Stomach (tissue), 9 donors: ENCODE data around the gene HIGD2B. TPM values are rescaled to one million over a fixed set of nuclear protein-coding genes. Genes with fewer than 3 reads are reported as not detected.

Experiments
- DNase-seq, 2 donors: peaks; one replicate each; pipeline versions ENCODE4 v3.0.0 to v3.0.0-alpha.2; 2013 to 2019
- H3K27ac ChIP-seq, 5 donors: fragments of 200-600 bp in 4 of 5; sonication (generic) in 4 of 5; one replicate each; pipeline ENCODE4 v1.5.1; 2013 to 2019; ENCODE audit warnings: mild to moderate bottlenecking in 1 of 5, moderate library complexity in 1 of 5
- H3K27me3 ChIP-seq, 3 donors: fragments of 200-600 bp; sonication (generic); one replicate each; pipeline ENCODE4 v1.5.1; 2017 to 2019; ENCODE audit warnings: mixed run types in 1 of 3
- H3K36me3 ChIP-seq, 4 donors: fragments of 200-600 bp; sonication (generic); 1 replicate in 3 of 4; 2 replicates in 1 of 4; pipeline ENCODE4 v1.5.1; 2016 to 2019
- H3K4me1 ChIP-seq, 4 donors: fragments of 200-600 bp; sonication (generic); one replicate each; pipeline ENCODE4 v1.5.1; 2016 to 2019
- H3K4me3 ChIP-seq, 4 donors: fragments of 200-600 bp; sonication (generic) in 3 of 4; one replicate each; pipeline ENCODE4 v1.5.1; 2016 to 2019; ENCODE audit warnings: mild to moderate bottlenecking in 1 of 4
- H3K9me3 ChIP-seq, 4 donors: fragments of 200-600 bp; sonication (generic); one replicate each; pipeline ENCODE4 v1.5.1; 2016 to 2019
- EP300 ChIP-seq: sonication (generic); formaldehyde crosslinking; IDR thresholded peaks from one replicate; pipeline ENCODE4 v1.6.1; 2017; ENCODE audit warnings: antibody characterized with exemption
- POLR2A ChIP-seq, 4 donors: fragments of 450-650 bp; IDR thresholded peaks; one replicate each; pipeline ENCODE4 v1.6.1; 2016; ENCODE audit warnings: antibody characterized with exemption in 4 of 4, control low read depth in 2 of 4, mild to moderate bottlenecking in 1 of 4, moderate library complexity in 1 of 4
- POLR2AphosphoS5 ChIP-seq, 3 donors: sonication (generic); formaldehyde crosslinking; IDR thresholded peaks; one replicate each; pipeline ENCODE4 v1.6.1; 2016; ENCODE audit warnings: antibody characterized with exemption in 3 of 3
- WGBS, 5 donors: extraction: QIAGEN DNeasy Blood & Tissue Kit in 3 of 5; methylation state at CpG; one replicate each; pipeline versions ENCODE4 v1.1.5 to v1.1.7; 2013 to 2018; 5-methylcytosine and 5-hydroxymethylcytosine counted together
- intact Hi-C: fragments of 100-400 bp; cut with DNase I; formaldehyde crosslinking; loops from one replicate; pipeline ENCODE4 v1.15.1; 2023; ENCODE audit warnings: low total_unique reads
- polyA plus RNA-seq, 3 donors: library from polyadenylated mRNA; stranded (reverse); fragments of 200-250 nt; gene quantifications; one replicate each; pipeline ENCODE4 v1.2.3, GENCODE V29; 2013
- total RNA-seq, 5 donors: library from RNA; depleted of rRNA; stranded (reverse); fragments of >200 nt; gene quantifications; one replicate each; pipeline versions ENCODE4 v1.1.0 to v1.2.3, GENCODE V29; 2014 to 2016
- TF ChIP-seq, protein P1 (sequence below), 7 experiments: fragments of 450-650 bp in 4 of 7; fragments of 200-600 bp in 3 of 7; sonication (generic) in 3 of 7; IDR thresholded peaks; one replicate each; pipeline ENCODE4 v1.5.1; 2016 to 2019; ENCODE audit warnings: antibody characterized with exemption in 7 of 7, control low read depth in 2 of 7, mild to moderate bottlenecking in 1 of 7
- donor health status: healthy with polysubstance abuse.
- donor health status: Bipolar disorder and iron deficiency.
- donor health status: healthy.

Gene HIGD2B
- total and polyA plus RNA-seq, 8 donors, result 0.37 TPM; not detected in 7

DNA sequence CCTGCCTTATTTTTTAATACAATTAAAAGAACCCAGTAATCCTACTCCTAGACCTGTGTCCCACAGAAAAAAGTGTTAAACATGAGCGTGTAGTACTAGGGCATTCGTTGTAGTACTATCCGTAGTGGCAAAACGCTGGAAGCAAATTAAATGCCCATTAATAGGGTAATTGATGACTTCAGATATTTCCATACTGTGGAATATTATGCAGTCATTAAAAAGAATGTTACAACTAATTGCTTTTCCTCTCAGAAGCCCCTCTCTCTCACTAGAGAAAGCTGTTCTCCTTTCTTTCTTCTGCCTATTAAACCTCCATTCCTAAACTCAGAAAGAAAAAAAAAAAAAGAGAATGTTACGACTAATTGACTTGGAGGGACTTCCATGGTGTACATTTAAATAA is 2.7 kb upstream of the HIGD2B start:
- 97 to 99% (median 99%) methylated on average over 5 of the region's 5 CpGs for WGBS, 5 donors
- Histone ChIP-seq H3K9me3 (no peaks in the 10 kb centered on the region), H3K4me1 (peaks cover 8 to 22% (median 18%) of the 10 kb centered on the region in 4 donors), H3K27ac (no peak overlapping the region), H3K4me3 (no peak overlapping the region), H3K36me3 (no peaks in the 10 kb centered on the region), H3K27me3 (no peaks in the 10 kb centered on the region)
- no peak for DNase-seq
- intact Hi-C loops, result no loop called here
- TF ChIP-seq POLR2AphosphoS5 (IDR thresholded peaks at IDR 0.05) (no peak), POLR2A (IDR thresholded peaks at IDR 0.05) (no peak), EP300 (no peak)
- TF ChIP-seq, protein P1, sequence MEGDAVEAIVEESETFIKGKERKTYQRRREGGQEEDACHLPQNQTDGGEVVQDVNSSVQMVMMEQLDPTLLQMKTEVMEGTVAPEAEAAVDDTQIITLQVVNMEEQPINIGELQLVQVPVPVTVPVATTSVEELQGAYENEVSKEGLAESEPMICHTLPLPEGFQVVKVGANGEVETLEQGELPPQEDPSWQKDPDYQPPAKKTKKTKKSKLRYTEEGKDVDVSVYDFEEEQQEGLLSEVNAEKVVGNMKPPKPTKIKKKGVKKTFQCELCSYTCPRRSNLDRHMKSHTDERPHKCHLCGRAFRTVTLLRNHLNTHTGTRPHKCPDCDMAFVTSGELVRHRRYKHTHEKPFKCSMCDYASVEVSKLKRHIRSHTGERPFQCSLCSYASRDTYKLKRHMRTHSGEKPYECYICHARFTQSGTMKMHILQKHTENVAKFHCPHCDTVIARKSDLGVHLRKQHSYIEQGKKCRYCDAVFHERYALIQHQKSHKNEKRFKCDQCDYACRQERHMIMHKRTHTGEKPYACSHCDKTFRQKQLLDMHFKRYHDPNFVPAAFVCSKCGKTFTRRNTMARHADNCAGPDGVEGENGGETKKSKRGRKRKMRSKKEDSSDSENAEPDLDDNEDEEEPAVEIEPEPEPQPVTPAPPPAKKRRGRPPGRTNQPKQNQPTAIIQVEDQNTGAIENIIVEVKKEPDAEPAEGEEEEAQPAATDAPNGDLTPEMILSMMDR (IDR thresholded peaks at IDR 0.05), result no peak

DNA sequence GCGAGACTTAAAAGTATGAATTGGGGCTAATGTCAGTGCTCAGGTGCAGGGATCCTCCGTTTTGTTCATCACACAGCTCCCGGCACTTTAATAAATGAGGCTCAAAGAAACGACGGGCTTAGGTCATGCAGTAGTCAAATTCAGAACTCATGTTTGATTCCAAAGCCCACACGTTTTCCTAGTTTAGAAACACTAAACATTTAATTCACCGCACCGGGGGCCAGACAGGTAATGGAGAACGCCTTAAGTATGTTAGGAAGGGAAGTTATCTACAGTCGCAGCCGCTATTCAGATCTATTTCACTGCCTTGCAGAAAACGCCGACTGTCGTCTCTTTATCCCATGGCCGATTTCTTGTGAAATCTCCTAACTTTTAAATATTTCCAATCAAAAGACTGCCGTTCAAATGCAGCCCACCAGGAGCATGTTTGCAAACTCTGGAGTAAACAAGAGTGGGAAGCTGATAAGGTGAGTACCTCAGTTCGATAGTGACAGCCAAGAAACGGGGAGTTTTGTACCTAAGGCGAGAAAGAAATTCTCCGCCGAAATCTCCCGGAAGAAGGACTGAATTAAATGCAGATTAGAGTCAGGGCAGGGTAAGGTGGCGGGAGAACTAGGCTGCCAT is 569 bp downstream of the HIGD2B start:
- no peak for DNase-seq
- Histone ChIP-seq H3K4me1 (peaks cover 8 to 22% (median 18%) of the 10 kb centered on the region in 4 donors), H3K27me3 (peaks cover 0 to 5% (median 0%) of the 10 kb centered on the region in 3 donors), H3K9me3 (no peaks in the 10 kb centered on the region), H3K4me3 (peak overlapping the region; percentile 55 to 76 (median 73)), H3K27ac (peak overlapping the region; percentile 87 to 99 (median 91)), H3K36me3 (no peaks in the 10 kb centered on the region)
- WGBS, 5 donors, result 12 to 28% (median 15%) methylated on average over 23 of the region's 23 CpGs
- TF ChIP-seq POLR2AphosphoS5 (IDR thresholded peaks at IDR 0.05), result no peak
- TF ChIP-seq, protein P1 (IDR thresholded peaks at IDR 0.05), result no peak
- no peak for TF ChIP-seq POLR2A (IDR thresholded peaks at IDR 0.05)
- TF ChIP-seq EP300, result no peak
- intact Hi-C loops, result no loop called here

DNA sequence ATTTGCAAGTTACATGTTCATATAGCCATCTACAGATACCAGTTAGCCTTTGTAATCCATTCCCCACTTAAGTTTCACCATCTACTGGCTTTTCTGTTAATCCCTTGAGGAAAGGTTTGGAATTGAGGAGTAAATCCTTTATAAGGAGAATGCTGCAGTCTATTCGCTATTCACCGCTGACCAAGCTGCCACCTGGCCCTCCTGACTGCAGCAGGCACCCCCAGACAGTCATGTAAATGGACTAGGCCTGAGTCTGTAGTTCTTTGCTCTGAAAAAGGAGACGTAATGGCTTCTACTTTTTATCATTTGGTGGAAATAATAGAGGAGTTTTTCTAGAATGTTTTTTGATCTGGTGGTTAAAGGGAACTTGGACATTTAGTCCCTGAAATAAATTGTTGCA is 3.2 kb downstream of the HIGD2B start:
- intact Hi-C loops, result no loop called here
- no peak for TF ChIP-seq POLR2A (IDR thresholded peaks at IDR 0.05)
- DNase-seq, result no peak
- H3K4me3 ChIP-seq, result no peak overlapping the region
- H3K36me3 ChIP-seq, result no peaks in the 10 kb centered on the region
- 91 to 94% (median 92%) methylated on average over 3 of the region's 3 CpGs for WGBS, 5 donors
- peaks cover 8 to 22% (median 18%) of the 10 kb centered on the region in 4 donors for H3K4me1 ChIP-seq
- peaks cover 0 to 18% (median 4%) of the 10 kb centered on the region in 3 donors for H3K27me3 ChIP-seq
- H3K9me3 ChIP-seq, result no peaks in the 10 kb centered on the region
- no peak overlapping the region for H3K27ac ChIP-seq

DNA sequence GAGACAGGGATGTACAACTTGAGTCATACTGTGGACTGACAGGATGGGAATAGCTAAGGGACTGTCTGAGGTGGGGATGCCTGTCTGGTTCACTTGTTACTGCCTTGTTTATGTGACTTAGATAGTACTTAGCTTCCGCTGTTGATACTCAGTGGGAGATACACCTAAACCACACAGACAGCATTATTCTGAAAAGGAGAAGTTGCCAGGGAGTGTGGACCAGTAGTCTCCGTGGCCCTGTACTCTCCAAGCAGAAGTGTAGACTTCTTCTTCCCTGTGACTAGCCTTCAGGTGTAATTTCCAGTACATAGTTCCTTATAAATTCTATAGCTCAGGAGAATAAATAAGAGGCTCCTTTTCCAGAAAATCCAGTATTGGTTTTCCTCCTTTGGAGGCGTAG is 5.1 kb downstream of the HIGD2B start:
- Histone ChIP-seq H3K27me3 (peaks cover 0 to 35% (median 9%) of the 10 kb centered on the region in 3 donors), H3K9me3 (no peaks in the 10 kb centered on the region), H3K4me3 (no peak overlapping the region), H3K27ac (no peak overlapping the region), H3K36me3 (no peaks in the 10 kb centered on the region), H3K4me1 (peaks cover 4 to 9% (median 7%) of the 10 kb centered on the region in 4 donors)
- intact Hi-C loops, result no loop called here
- TF ChIP-seq POLR2A (IDR thresholded peaks at IDR 0.05), result no peak
- no peak for TF ChIP-seq POLR2AphosphoS5 (IDR thresholded peaks at IDR 0.05)
- no peak for TF ChIP-seq EP300
- TF ChIP-seq, protein P1 (IDR thresholded peaks at IDR 0.05), result no peak
- WGBS, 5 donors, result 50 to 68% (median 56%) methylated on average over 3 of the region's 3 CpGs
- DNase-seq, result no peak

DNA sequence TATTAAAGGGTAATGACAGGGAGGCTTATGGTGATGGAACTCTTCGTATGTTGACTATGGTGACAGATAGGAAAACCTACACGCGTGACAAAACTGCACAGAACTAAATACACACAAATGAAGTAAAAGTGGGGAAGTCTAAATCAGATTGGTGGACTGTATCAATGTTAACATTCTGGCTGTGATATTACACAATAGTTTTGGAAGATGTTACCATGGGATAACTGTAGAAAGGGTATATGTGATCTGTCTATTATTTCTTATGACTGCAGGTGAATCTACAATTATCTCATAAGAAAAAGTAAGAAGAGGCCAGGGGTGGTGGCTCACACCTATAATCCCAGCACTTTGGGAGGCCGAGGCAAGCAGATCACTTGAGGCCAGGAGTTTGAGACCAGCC is 9.1 kb downstream of the HIGD2B start:
- WGBS, 5 donors, result 88 to 94% (median 92%) methylated on average over 4 of the region's 4 CpGs
- Histone ChIP-seq H3K9me3 (no peaks in the 10 kb centered on the region), H3K4me1 (no peaks in the 10 kb centered on the region), H3K27ac (no peak overlapping the region), H3K4me3 (no peak overlapping the region), H3K36me3 (no peaks in the 10 kb centered on the region), H3K27me3 (peaks cover 0 to 67% (median 15%) of the 10 kb centered on the region in 3 donors)
- intact Hi-C loops, result loop anchor here (10.0 kb wide), 1 partner anchor 52 kb away; no protein-coding TSS in a partner anchor
- DNase-seq, result no peak
- TF ChIP-seq, protein P1 (IDR thresholded peaks at IDR 0.05), result no peak
- TF ChIP-seq EP300 (no peak), POLR2A (IDR thresholded peaks at IDR 0.05) (no peak), POLR2AphosphoS5 (IDR thresholded peaks at IDR 0.05) (no peak)
